ENCODE measurements around the gene TRIM42. TPM values are rescaled to one million over a fixed set of nuclear protein-coding genes. Genes with fewer than 3 reads are reported as not detected.

Gene TRIM42
- polyA plus RNA-seq, 1 donor (not counting 4 experiments of a cell fraction or from before 2014, with no cell fraction given), result not detected

DNA sequence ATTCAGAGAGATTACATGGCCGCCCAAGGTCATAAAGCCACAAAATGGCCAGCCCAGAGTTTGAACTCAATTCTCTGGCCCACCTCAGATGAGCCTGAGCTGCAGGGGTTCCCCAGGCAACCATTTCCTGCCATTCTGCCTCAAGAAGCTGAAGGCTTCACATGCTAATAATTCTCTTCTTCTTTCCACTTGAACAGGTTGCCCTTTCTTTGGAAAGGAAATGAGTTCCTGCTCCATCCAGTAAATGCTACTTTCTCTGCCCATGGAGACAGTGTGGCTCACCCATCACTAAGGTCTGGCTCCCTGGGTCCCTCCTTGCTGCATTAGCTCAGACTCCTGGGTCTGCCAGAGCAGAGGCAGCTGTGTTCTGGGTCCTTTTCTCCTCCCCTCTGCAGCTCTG is 48.2 kb downstream of the TRIM42 start:
- no peak for FAIRE-seq

DNA sequence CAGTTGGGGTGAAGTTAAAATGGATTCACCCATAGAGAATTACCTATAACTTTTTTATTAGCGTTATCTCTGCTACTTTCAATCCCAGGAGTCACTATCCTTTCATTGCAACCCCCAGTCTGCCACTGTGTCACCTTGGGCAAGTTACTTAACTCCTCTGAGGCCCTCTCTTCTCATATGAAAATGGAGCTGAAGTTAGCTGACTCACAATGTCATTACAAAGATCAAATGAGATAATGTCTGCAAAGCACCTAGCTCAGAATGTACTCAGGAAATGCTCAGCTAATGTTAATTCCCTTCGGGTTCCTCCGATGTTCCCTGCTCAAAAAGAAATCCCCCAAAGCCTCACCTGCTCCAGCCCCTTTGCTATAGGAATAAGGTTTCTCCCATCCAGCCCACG is 50.0 kb downstream of the TRIM42 start:
- Histone ChIP-seq H3K4me1 (ENCODE audit: control insufficient read depth, extremely low read depth, insufficient read depth, low read length) (no peaks in the 10 kb centered on the region), H2AFZ (ENCODE audit: control insufficient read depth, low read length) (no peak overlapping the region), H3K9me3 (ENCODE audit: control insufficient read depth, low read depth, low read length) (no peaks in the 10 kb centered on the region), H3K27me3 (ENCODE audit: control insufficient read depth, extremely low read depth, insufficient read depth, low read length) (no peaks in the 10 kb centered on the region), H3K4me2 (ENCODE audit: control insufficient read depth, extremely low read depth, insufficient read depth, low read depth, low read length) (no peak overlapping the region), H3K9me1 (ENCODE audit: control insufficient read depth, extremely low read depth, insufficient read depth, low read length) (no peaks in the 10 kb centered on the region), H3K4me3 (ENCODE audit: control insufficient read depth in 2 of 3, extremely low read depth in 1 of 3, insufficient read depth in 2 of 3, low read depth in 1 of 3, low read length in 3 of 3) (no peak overlapping the region), H3K79me2 (ENCODE audit: control insufficient read depth, insufficient read depth, low read length) (no peaks in the 10 kb centered on the region), H3K9ac (ENCODE audit: control insufficient read depth, extremely low read depth, insufficient read depth, low read length) (no peak overlapping the region), H3K27ac (ENCODE audit: control insufficient read depth, insufficient read depth, low read length) (no peak overlapping the region), H4K20me1 (ENCODE audit: control insufficient read depth, extremely low read depth, insufficient read depth, low read length) (no peaks in the 10 kb centered on the region), H3K36me3 (ENCODE audit: control insufficient read depth in 2 of 2, extremely low read depth in 1 of 2, insufficient read depth in 2 of 2, low read length in 2 of 2) (no peaks in the 10 kb centered on the region)
- DNase-seq (ENCODE audit: low read depth, low spot score) (no peak), FAIRE-seq (no peak)
- TF ChIP-seq, protein P1, sequence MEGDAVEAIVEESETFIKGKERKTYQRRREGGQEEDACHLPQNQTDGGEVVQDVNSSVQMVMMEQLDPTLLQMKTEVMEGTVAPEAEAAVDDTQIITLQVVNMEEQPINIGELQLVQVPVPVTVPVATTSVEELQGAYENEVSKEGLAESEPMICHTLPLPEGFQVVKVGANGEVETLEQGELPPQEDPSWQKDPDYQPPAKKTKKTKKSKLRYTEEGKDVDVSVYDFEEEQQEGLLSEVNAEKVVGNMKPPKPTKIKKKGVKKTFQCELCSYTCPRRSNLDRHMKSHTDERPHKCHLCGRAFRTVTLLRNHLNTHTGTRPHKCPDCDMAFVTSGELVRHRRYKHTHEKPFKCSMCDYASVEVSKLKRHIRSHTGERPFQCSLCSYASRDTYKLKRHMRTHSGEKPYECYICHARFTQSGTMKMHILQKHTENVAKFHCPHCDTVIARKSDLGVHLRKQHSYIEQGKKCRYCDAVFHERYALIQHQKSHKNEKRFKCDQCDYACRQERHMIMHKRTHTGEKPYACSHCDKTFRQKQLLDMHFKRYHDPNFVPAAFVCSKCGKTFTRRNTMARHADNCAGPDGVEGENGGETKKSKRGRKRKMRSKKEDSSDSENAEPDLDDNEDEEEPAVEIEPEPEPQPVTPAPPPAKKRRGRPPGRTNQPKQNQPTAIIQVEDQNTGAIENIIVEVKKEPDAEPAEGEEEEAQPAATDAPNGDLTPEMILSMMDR (optimal IDR thresholded peaks at IDR 0.05 in 1 of 3, IDR thresholded peaks at IDR 0.05 in 1 of 3, conservative IDR thresholded peaks at IDR 0.05 in 1 of 3; ENCODE audit: extremely low read depth in 1 of 3, insufficient read depth in 2 of 3, low read length in 3 of 3), result no peak
- no peak for TF ChIP-seq EZH2 (IDR thresholded peaks at IDR 0.05; ENCODE audit: low read length)
- dilution Hi-C loops (cut with MboI; ENCODE audit: extremely low pct_ligation_motif_present, low sequenced_read_pairs), result no loop called here

More for the DNA sequence above, 48.2 kb downstream of the TRIM42 start:
- Histone ChIP-seq H3K27ac (ENCODE audit: control insufficient read depth, insufficient read depth, low read length) (no peak overlapping the region), H3K9ac (ENCODE audit: control insufficient read depth, extremely low read depth, insufficient read depth, low read length) (no peak overlapping the region), H3K36me3 (ENCODE audit: control insufficient read depth in 2 of 2, extremely low read depth in 1 of 2, insufficient read depth in 2 of 2, low read length in 2 of 2) (no peaks in the 10 kb centered on the region), H3K9me1 (ENCODE audit: control insufficient read depth, extremely low read depth, insufficient read depth, low read length) (no peaks in the 10 kb centered on the region), H4K20me1 (ENCODE audit: control insufficient read depth, extremely low read depth, insufficient read depth, low read length) (no peaks in the 10 kb centered on the region), H2AFZ (ENCODE audit: control insufficient read depth, low read length) (no peak overlapping the region), H3K4me1 (ENCODE audit: control insufficient read depth, extremely low read depth, insufficient read depth, low read length) (no peaks in the 10 kb centered on the region), H3K9me3 (ENCODE audit: control insufficient read depth, low read depth, low read length) (no peaks in the 10 kb centered on the region), H3K4me2 (ENCODE audit: control insufficient read depth, extremely low read depth, insufficient read depth, low read depth, low read length) (no peak overlapping the region), H3K4me3 (ENCODE audit: control insufficient read depth in 2 of 3, extremely low read depth in 1 of 3, insufficient read depth in 2 of 3, low read depth in 1 of 3, low read length in 3 of 3) (no peak overlapping the region), H3K79me2 (ENCODE audit: control insufficient read depth, insufficient read depth, low read length) (no peaks in the 10 kb centered on the region), H3K27me3 (ENCODE audit: control insufficient read depth, extremely low read depth, insufficient read depth, low read length) (no peaks in the 10 kb centered on the region)
- TF ChIP-seq, protein P1 (optimal IDR thresholded peaks at IDR 0.05 in 1 of 3, IDR thresholded peaks at IDR 0.05 in 1 of 3, conservative IDR thresholded peaks at IDR 0.05 in 1 of 3; ENCODE audit: extremely low read depth in 1 of 3, insufficient read depth in 2 of 3, low read length in 3 of 3), result no peak
- no peak for TF ChIP-seq EZH2 (IDR thresholded peaks at IDR 0.05; ENCODE audit: low read length)
- dilution Hi-C loops (cut with MboI; ENCODE audit: extremely low pct_ligation_motif_present, low sequenced_read_pairs), result no loop called here
- DNase-seq (ENCODE audit: low read depth, low spot score), result no peak
